GM18511 (cell line): ENCODE data around the gene RTN1.
A peak's percentile ranks its signal among the peaks of the same experiment; 100 is the strongest.

ENCODE experiments used
- ATAC-seq: cut with Tn5 transposase; IDR thresholded peaks from one replicate; pipeline ENCODE4 v1.9.1; 2021; ENCODE audit warnings: mild to moderate bottlenecking, moderate library complexity; ENCODE audit not compliant: unreplicated experiment

RTN1 gene

GRCh38 chr14:59870277-59871165 is at the start of gene RTN1:
Gene RTN1, minus strand, starts transcription at chr14:59870776. Its CDS starts 146 bp downstream, at chr14:59870630.
- peak; percentile 75 for ATAC-seq

GRCh38 chr14:59920378-59920683 is 49.8 kb upstream of the RTN1 start:
- no peak for ATAC-seq

- ATAC-seq = peak; percentile 40
These were observed 49.2 kb upstream of the RTN1 start, which contains the start of gene LRRC9 for GRCh38 chr14:59919570-59920377. Gene LRRC9, plus strand, starts transcription at chr14:59920144.

GRCh38 chr14:59918824-59919569 is 48.4 kb upstream of the RTN1 start:
- ATAC-seq = peak; percentile 77

GRCh38 chr14:59913187-59913586 is 42.6 kb upstream of the RTN1 start:
- ATAC-seq = no peak

- no peak for ATAC-seq
These were observed 41.9 kb upstream of the RTN1 start for GRCh38 chr14:59912443-59912842.

GRCh38 chr14:59905188-59905587 is 34.6 kb upstream of the RTN1 start:
- no peak for ATAC-seq

GRCh38 chr14:59904184-59904583 is 33.6 kb upstream of the RTN1 start:
- no peak for ATAC-seq

GRCh38 chr14:59900556-59900955 is 30.0 kb upstream of the RTN1 start:
- ATAC-seq = no peak

GRCh38 chr14:59897757-59898383 is 27.3 kb upstream of the RTN1 start:
- no peak for ATAC-seq

GRCh38 chr14:59895721-59896120 is 25.1 kb upstream of the RTN1 start:
- no peak for ATAC-seq

GRCh38 chr14:59890676-59891075 is 20.1 kb upstream of the RTN1 start:
- no peak for ATAC-seq

GRCh38 chr14:59882957-59883356 is 12.4 kb upstream of the RTN1 start:
- ATAC-seq = no peak

- no peak for ATAC-seq
These were observed 555 bp upstream of the RTN1 start for GRCh38 chr14:59871166-59871495.

GRCh38 chr14:59869381-59870255 is 958 bp downstream of the RTN1 start:
- no peak for ATAC-seq

GRCh38 chr14:59868021-59868420 is 2.6 kb downstream of the RTN1 start:
- ATAC-seq = no peak

GRCh38 chr14:59863806-59864525 is 6.6 kb downstream of the RTN1 start:
- ATAC-seq = no peak

- no peak for ATAC-seq
These were observed 13.2 kb downstream of the RTN1 start for GRCh38 chr14:59857328-59857727.

GRCh38 chr14:59852350-59852749 is 18.2 kb downstream of the RTN1 start:
- ATAC-seq = no peak
